NT2/D1 (cell line): ENCODE measurements around the gene IGF1R.

Experiments
- SUZ12 ChIP-seq: IDR thresholded peaks from 2 replicates; pipeline ENCODE4 v1.6.1; 2011; ENCODE audit not compliant: insufficient read length, insufficient read depth; ENCODE audit errors: extremely low read depth
- YY1 ChIP-seq: IDR thresholded peaks from 2 replicates; pipeline ENCODE4 v1.6.1; 2011; ENCODE audit not compliant: insufficient read length, insufficient read depth
- ZNF274 ChIP-seq: IDR thresholded peaks from 2 replicates; pipeline ENCODE4 v1.6.1; 2011; ENCODE audit warnings: mild to moderate bottlenecking, low read depth, low read length

DNA sequence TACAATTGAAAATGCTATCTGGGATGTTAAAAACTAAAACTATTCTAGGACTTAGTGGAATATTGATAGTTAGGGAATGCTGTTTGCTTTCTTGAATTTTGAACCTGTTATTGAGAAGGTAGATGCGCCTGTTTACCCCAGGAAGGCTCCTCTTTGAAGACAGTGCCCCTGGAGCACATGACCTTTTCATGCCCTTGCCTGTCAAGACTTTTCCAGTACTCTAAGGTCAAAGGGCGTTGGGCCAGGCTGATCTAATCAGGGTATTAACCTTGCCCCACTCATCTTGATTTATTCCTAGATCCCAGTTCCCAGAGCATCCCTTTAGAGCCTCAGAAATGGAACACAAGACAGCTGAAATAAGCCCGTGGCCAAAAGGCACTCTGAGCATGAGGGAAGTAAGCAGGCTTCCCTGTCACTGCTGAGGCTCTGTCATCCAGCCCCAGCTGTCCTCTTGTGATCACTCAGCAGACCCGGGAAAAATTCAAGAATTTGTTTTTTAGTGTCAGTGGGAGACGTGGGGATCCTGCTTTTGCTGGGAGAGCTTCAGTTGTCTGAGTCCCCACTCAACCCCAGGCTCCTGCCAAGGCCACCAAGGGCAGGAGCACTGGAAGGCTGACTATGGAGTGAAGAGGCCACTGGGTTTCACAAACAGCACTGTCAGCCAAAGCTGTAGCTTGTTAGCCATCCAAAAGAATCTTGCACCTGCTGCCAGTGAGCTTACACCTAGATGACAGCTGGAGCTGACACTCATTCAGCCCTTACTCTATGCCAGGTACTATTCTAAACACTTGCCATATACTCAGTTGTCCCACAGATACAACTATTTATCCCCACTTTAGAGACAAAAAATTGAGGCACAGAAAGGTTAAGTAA is 190.3 kb downstream of the IGF1R start:
- TF ChIP-seq YY1 (no peak), ZNF274 (no peak), SUZ12 (no peak)
